Vagina (tissue), 2 donors: ENCODE data around the gene DOK7.

Source experiments
- CTCF ChIP-seq, 3 experiments: fragments of 450-650 bp in 2 of 3; fragments of 200-600 bp in 1 of 3; sonication (generic) in 1 of 3; IDR thresholded peaks; one replicate each; pipeline ENCODE4 v1.5.1; 2017 to 2019; ENCODE audit warnings: antibody characterized with exemption in 3 of 3, mild to moderate bottlenecking in 2 of 3, moderate library complexity in 2 of 3
- POLR2AphosphoS5 ChIP-seq, 2 donors: sonication (generic); formaldehyde crosslinking; IDR thresholded peaks; one replicate each; pipeline ENCODE4 v1.9.0; 2017; ENCODE audit warnings: antibody characterized with exemption in 2 of 2, mild to moderate bottlenecking in 2 of 2, low read depth in 1 of 2; ENCODE audit not compliant: insufficient read depth in 1 of 2

DNA sequence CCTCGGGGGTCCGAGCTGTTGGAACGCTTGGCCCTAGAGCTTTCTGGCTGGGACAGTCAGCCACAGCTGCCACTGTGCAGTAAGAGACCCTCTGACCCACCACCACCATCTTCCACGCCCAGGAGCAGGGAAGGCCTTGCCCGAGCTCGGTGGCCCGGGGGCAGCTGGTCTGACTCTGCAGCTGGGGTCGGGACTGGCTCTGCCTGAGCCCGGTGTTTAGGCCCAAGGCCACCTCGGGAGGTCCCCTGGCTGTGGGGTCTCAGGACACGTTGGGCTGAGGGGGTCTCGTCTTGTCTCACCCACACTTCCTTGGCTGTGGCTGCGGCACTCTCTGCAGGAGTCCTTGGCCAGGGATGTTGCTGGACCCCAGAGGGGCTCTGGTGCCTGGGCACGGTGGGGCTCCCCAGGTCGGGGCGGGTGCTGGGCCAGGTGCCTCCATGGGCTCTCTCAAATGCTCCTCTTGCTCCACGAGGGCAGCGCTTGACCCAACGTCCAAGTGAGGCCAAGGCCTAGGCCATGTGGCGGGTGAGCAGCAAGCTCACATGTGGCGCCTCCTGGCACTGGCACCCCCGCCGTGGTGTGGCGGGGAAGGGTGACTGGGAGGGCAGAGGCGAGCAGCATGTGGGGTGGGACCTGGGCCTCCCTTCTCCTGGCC lies 22.9 kb downstream of the DOK7 start:
- TF ChIP-seq CTCF (IDR thresholded peaks at IDR 0.05) (no peak), POLR2AphosphoS5 (IDR thresholded peaks at IDR 0.05; ENCODE audit: insufficient read depth in 1 of 2, low read depth in 1 of 2) (no peak)
